HepG2 (cell line): ENCODE data around the gene AMIGO3. TPM values are rescaled to one million over a fixed set of nuclear protein-coding genes. Genes with fewer than 3 reads are reported as not detected.

ENCODE experiments used
- AKNA ChIP-seq: sonication (generic); formaldehyde crosslinking; IDR thresholded peaks from 2 replicates; pipeline ENCODE4 v1.4.0; 2020; ENCODE audit warnings: missing genetic modification reagents, borderline replicate concordance
- CENPT ChIP-seq: sonication (generic); formaldehyde crosslinking; IDR thresholded peaks from 2 replicates; pipeline ENCODE4 v1.8.0; 2022; ENCODE audit warnings: low read depth, mild to moderate bottlenecking, moderate library complexity, missing genetic modification reagents
- DMTF1 ChIP-seq: sonication (generic); formaldehyde crosslinking; IDR thresholded peaks from 2 replicates; pipeline ENCODE4 v1.4.0; 2020; ENCODE audit warnings: mild to moderate bottlenecking, missing genetic modification reagents
- FOSL1 ChIP-seq: sonication (generic); formaldehyde crosslinking; IDR thresholded peaks from 2 replicates; pipeline ENCODE4 v1.9.0; 2021; ENCODE audit warnings: missing genetic modification reagents, borderline replicate concordance
- FOXA1 ChIP-seq, 2 experiments: fragments of 450-650 bp in 1 of 2; sonication (generic) in 1 of 2; formaldehyde crosslinking in 1 of 2; IDR thresholded peaks; 2 replicates each; pipeline versions ENCODE4 v1.4.0 to v1.6.1; 2016 to 2020; ENCODE audit warnings: missing genetic modification reagents in 1 of 2
- KAT7 ChIP-seq: IDR thresholded peaks from 2 replicates; pipeline ENCODE4 v1.6.1; 2018; ENCODE audit warnings: borderline replicate concordance, missing compliant biosample characterization
- MAX ChIP-seq: IDR thresholded peaks from 2 replicates; pipeline ENCODE4 v1.6.1; 2012; ENCODE audit warnings: inconsistent platforms
- MLLT10 ChIP-seq: sonication (generic); formaldehyde crosslinking; IDR thresholded peaks from 2 replicates; pipeline ENCODE4 v1.4.0; 2020; ENCODE audit warnings: missing genetic modification reagents
- RBM22 ChIP-seq: fragments of 200-400 bp; formaldehyde crosslinking; optimal IDR thresholded peaks from 2 replicates; pipeline ENCODE3; 2017; ENCODE audit warnings: mild to moderate bottlenecking, low read length, moderate library complexity
- THRA ChIP-seq: sonication (generic); formaldehyde crosslinking; IDR thresholded peaks from 2 replicates; pipeline ENCODE4 v1.4.0; 2020; ENCODE audit warnings: missing genetic modification reagents, borderline replicate concordance
- ZFX ChIP-seq: sonication (generic); formaldehyde crosslinking; IDR thresholded peaks from 2 replicates; pipeline ENCODE4 v1.4.0; 2020; ENCODE audit warnings: mild to moderate bottlenecking, low read depth, missing genetic modification reagents, moderate library complexity
- ZNF543 ChIP-seq: sonication (generic); formaldehyde crosslinking; IDR thresholded peaks from 2 replicates; pipeline ENCODE4 v1.4.0; 2020; ENCODE audit warnings: mild to moderate bottlenecking, missing genetic modification reagents
- ZNF546 ChIP-seq: sonication (generic); formaldehyde crosslinking; conservative IDR thresholded peaks from 2 replicates; pipeline ENCODE4 v1.8.1; 2023; ENCODE audit warnings: mild to moderate bottlenecking, missing genetic modification reagents
- ZNF550 ChIP-seq: sonication (generic); formaldehyde crosslinking; IDR thresholded peaks from 2 replicates; pipeline ENCODE4 v1.4.0; 2020; ENCODE audit warnings: mild to moderate bottlenecking, missing genetic modification reagents, borderline replicate concordance
- ZNF773 ChIP-seq: sonication (generic); formaldehyde crosslinking; IDR thresholded peaks from 2 replicates; pipeline ENCODE4 v1.4.0; 2020; ENCODE audit warnings: missing genetic modification reagents, borderline replicate concordance
- ZSCAN25 ChIP-seq: sonication (generic); formaldehyde crosslinking; IDR thresholded peaks from 2 replicates; pipeline ENCODE4 v1.8.0; 2022; ENCODE audit warnings: mild to moderate bottlenecking, missing genetic modification reagents
- ZUFSP ChIP-seq: sonication (generic); formaldehyde crosslinking; IDR thresholded peaks from 2 replicates; pipeline ENCODE4 v1.9.0; 2021; ENCODE audit warnings: missing genetic modification reagents, mild to moderate bottlenecking, borderline replicate concordance
- polyA plus RNA-seq, 8 experiments: library from polyadenylated mRNA; depleted of rRNA in 3 of 8; stranded (reverse) in 7 of 8; unstranded in 1 of 8; fragments of >200 nt; fragmentation: Illumina TruSeq in 4 of 8; extraction: Trizol in 4 of 8; gene quantifications; 2 replicates each; pipeline versions ENCODE4 v1.2.1 to v1.2.3, GENCODE V29; 2011 to 2016; ENCODE audit warnings: low read depth in 4 of 8, missing spikeins in 1 of 8, mixed read lengths in 1 of 8; ENCODE audit not compliant: insufficient read depth in 1 of 8
- total RNA-seq, 5 experiments: library from RNA; depleted of rRNA; stranded (reverse); fragments of >200 nt; fragmentation: Illumina TruSeq; extraction: Trizol; gene quantifications; 2 replicates each; pipeline ENCODE4 v1.2.3, GENCODE V29; 2016; ENCODE audit warnings: low read depth in 1 of 5

AMIGO3 gene
- total and polyA plus RNA-seq, 2 of the 13 experiments (the other 11 are each of a cell fraction or from before 2014, with no cell fraction given): 0.35 TPM; not detected in 1

GRCh38 chr3:49723628-49724551 is 4.4 kb upstream of the AMIGO3 start, which contains the start of gene GMPPB (continued):
- TF ChIP-seq DMTF1 (CRISPR knock-in tag): no peak
- TF ChIP-seq KAT7 (CRISPR knock-in tag): peak; percentile 89; the same call in 1 of the 2 replicates
- no peak for TF ChIP-seq FOXA1 (IDR thresholded peaks at IDR 0.05)
- TF ChIP-seq FOXA1 (CRISPR knock-in tag; IDR thresholded peaks at IDR 0.05): no peak
- TF ChIP-seq AKNA: no peak
- no peak for TF ChIP-seq ZNF773 (CRISPR knock-in tag)
- 0 out of 2 replicates have a peak, but pooled peaks have one; percentile 32 for TF ChIP-seq CENPT (CRISPR knock-in tag)
- peak; percentile 26 for TF ChIP-seq RBM22
- TF ChIP-seq ZNF546 (CRISPR knock-in tag): peak; percentile 91
- TF ChIP-seq ZNF543 (CRISPR knock-in tag): peak; percentile 78
- peak; percentile 33 for TF ChIP-seq MAX
- TF ChIP-seq ZSCAN25 (CRISPR knock-in tag): no peak
- TF ChIP-seq MLLT10 (CRISPR knock-in tag): no peak
- no peak; the same call in 1 of the 2 replicates for TF ChIP-seq ZNF550
- no peak for TF ChIP-seq ZUFSP
- TF ChIP-seq THRA (CRISPR knock-in tag): peak; percentile 16; the same call in 1 of the 2 replicates
- TF ChIP-seq FOSL1: no peak
- peak; percentile 85 for TF ChIP-seq ZFX (CRISPR knock-in tag)
